GM18870 (cell line): ENCODE data around the gene CMIP.

Source experiments
- ATAC-seq: cut with Tn5 transposase; IDR thresholded peaks from one replicate; pipeline ENCODE4 v1.9.1; 2021; ENCODE audit warnings: moderate library complexity; ENCODE audit not compliant: unreplicated experiment

Gene CMIP

DNA sequence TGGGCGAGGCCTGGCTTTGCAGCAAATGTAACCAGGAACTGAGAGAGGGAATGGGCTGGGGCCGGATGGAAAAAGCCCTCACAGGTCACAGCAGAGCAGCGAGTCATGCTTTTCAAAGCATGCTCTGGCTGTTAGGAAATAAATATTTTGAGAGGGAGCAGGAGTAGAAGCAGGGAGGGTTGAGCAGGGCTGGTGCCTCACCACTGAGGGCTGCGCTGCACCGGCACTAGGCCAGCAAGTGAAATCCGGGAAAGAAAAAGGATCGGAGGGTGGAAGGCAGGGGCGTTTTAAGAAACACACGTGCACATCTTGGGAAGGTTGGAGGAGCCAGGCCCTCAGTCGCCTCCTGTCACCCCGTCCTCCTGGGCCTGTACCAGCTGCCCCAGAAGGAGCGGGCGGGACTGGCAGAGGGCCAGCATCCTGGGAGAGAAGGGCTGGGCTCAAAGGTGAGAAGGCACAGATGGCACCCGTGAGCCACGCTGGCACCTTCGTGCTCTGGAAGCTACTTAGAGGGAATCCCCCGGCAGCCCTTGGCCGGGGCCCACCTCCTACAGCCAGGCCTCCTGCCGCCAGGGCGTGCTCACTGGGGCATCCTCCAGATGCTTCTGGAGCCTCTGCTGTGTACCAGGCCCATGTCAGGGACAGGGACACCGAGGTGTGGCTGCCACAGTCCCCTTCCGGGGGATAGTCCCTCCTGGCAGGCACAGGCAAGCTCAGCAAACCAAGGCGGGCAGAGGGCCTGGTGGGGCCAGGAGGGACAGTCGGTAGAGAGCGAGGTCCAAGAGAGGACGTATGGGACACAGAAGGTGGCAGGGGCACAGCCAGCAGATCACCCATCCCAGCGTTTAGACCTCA is 263.0 kb downstream of the CMIP start:
- ATAC-seq: no peak

DNA sequence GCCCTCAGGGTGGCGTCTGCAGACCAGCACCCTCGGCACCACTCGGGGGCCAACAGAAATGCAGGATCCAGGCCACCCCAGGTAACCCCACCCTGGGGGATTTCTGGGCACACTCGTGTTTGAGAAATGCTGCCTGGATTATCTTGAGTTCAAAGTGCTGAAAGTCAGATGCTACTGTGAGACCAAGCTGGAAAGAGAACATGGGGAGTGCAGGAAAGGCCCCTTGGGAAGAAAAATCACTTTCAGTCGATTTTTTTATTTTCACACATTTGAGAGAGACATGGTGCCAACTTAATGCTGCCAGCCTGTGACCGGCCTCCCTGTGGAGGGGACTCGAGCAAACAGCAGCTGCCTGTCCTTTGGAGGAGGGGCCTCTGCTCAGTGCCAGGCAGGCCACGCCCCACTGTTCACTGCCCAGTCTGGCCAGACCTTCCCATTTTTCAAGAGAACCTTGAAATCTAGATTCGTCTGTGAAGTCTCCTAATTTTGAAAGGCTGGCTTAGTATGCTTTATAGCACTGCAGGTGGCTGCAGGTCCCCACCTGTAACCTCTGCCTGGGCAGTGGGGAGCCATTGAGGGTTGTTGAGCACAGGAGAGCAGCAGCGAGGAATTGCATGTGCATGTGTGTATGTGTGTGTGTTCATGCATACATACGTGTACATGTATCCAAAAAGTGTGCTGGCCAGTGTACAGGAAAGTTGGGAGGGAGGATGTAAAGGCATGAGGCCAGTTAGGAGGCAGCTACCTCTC is 263.8 kb downstream of the CMIP start:
- ATAC-seq: no peak

- no peak for ATAC-seq
Observed at GRCh38 chr16:81709016-81709900, 264.6 kb downstream of the CMIP start.

- no peak for ATAC-seq
Observed at GRCh38 chr16:81710044-81710443, 265.4 kb downstream of the CMIP start.

DNA sequence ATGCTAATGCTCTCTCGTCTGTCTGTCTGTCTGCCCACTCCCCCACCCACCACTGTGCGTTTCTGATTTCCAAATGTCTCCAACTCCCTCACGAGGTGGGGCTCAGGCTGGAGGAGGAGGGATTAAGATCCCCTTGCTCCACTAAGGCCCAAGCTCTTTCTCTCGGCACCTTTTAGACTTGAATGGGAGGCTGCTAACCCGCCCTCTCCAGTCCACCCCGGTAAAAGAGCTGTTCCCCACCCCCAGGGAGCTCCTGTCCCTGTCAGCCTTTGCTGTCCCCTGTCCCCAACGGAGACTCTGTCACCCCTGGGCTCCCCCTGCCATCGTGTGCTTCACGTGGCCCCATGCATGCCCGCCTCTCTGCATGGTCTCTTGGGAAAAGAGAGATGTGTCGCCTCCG is 266.0 kb downstream of the CMIP start:
- no peak for ATAC-seq

GRCh38 chr16:81711657-81712319 is 267.2 kb downstream of the CMIP start:
- no peak for ATAC-seq

DNA sequence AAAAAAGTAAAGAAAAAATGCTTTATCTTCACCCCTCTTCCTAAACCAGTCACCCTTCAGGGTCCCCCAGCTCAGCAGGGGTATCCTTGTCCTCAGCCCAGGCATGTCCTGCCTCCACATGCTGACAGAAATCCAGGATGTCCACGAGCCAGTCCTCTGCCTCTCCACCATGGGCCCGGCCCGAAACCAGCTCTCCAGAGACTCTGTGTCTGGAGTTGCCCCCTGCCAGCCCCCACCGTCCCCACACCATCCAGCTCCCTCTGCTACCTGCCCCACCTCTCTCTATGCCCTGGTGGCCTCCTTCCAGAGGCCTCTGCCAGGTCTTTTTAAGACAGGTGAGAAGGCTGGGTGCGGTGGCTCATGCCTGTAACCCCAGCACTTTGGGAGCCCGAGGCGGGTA is 268.1 kb downstream of the CMIP start:
- ATAC-seq: no peak

- no peak for ATAC-seq
Observed at GRCh38 chr16:81713295-81713772, 268.7 kb downstream of the CMIP start.

- no peak for ATAC-seq
Observed at GRCh38 chr16:81713796-81714195, 269.2 kb downstream of the CMIP start.

DNA sequence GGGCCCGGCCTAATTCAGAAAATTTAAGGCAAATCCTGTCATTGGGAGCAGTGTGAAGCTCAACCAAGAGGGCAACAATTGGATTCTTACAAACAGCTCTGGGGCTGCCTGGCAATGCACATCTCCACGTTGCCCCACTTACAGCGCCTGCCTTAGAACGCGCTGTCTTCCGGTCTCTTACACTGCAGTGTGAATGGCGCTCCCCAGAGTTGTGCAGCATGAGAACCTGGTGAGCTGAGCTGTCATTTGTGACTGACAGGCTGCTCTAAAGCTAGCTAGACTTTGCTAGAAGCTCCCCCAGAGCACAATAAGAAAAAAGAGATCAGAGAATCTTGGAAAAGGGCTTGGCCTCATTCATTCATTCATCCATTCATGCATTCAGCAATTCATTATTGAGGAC is 270.0 kb downstream of the CMIP start:
- ATAC-seq: no peak

DNA sequence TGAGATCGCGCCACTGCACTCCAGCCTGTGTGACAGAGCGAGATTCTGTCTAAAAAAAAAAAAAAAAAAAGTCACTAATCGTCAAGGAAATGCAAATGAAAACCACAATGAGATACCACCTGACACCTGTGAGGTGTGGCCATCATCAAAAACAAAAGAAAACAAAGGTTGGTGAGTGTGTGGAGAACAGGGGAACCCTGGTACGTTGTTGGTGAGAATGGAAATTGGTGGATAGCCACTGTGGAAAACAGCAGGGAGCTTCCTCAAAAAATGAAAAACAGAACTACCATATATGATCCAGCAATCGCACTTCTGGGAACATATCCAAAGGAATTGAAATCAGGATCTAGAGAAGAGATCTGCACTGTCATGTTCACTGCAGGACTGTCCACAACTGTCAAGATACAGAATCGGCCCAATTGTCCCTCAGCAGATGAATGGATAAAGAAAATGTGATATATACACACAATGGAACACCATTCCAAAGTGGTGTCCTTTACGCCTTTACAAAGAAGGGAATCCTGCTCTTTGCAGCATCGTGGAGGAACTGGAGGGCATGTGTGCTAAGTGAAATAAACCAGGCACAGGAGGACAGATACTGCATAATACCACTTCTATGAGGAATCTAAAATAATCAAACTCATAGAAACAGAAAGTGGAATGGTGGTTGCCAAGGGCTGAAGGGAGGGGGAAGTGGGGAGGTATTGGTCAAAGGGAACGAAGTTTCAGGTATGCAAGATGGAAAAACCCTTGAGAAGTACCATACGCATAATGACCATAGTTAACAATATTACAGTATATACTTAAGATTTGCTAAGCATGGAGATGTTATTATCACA is 271.0 kb downstream of the CMIP start:
- ATAC-seq: peak; percentile 74

- ATAC-seq: peak; percentile 56
Observed at GRCh38 chr16:81716478-81717225, 272.0 kb downstream of the CMIP start.

DNA sequence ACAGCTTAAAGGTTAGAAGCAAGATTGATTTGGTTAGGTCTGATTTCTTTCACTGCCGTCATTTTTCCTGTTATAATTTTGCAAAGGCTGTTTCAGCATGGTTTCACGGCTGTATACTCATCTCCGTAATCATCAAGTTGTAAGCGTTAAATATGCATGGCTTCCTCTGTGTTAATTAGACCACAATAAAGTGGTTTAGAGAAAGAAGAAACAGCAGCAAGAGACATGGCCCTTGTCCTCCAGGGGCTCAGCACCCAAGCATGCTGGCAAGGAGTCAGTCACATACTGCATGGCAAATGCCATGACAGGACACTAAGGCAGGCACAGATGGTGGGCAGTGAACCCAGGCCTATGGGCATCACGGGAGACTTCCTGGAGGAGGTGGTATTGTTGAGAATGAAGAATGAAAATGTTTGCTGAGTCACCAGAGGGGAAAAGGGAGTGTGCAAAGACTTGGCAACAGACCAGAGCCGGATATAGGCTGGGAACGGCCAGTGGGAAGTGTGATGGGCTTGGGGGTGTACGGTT is 273.1 kb downstream of the CMIP start:
- no peak for ATAC-seq

- ATAC-seq: no peak
Observed at GRCh38 chr16:81718637-81719036, 274.0 kb downstream of the CMIP start.

GRCh38 chr16:81719993-81720392 is 275.4 kb downstream of the CMIP start:
- ATAC-seq: no peak

DNA sequence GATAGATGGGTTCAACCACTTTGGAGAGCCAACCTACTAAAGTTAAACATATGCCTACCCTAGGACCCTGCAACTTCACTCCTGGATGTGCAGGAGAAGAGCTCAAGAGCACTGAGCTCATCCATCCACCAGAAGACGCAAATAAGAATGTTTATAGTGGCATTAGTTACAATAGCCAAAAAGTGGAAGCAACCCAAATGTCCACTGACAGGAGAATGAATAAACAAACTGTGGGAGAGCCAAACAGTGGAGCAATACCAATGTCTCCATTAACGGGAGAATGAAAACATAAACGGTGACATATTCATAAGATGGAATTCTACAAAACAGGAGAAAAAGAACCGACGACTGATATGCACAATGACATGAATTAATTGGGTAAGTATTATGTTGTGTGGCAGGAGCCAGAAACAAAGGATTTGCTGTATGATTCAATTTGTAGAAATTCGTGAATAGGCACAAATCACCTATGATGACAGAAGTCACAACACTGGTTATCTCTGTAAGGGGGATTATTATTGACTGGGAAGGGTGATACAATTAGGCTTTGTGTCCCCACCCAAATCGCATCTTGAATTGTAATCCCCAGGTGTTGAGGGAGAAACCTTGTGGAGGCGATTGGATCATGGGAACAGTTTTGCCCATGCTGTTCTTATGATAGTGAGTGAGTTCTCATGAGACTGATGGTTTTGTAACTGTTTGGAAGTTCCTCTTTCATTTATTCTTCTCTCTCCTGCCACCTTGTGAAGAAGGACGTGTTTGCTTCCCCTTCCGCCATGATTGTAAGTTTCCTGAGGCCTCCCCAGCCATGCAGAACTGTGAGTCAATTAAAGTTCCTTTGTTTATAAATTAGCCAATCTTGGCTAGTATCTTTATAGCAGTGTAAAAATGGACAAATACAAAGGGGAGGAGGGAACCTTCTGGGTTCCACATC is 276.6 kb downstream of the CMIP start:
- no peak for ATAC-seq

- no peak for ATAC-seq
Observed at GRCh38 chr16:81723098-81723723, 278.6 kb downstream of the CMIP start.
